GM21447 (cell line): Measurements from ENCODE around the gene MPDZ.

ENCODE experiments used
- ATAC-seq: cut with Tn5 transposase; IDR thresholded peaks from one replicate; pipeline ENCODE4 v1.9.1; 2021; ENCODE audit not compliant: unreplicated experiment

The MPDZ gene

GRCh38 chr9:13279284-13280141 lies at the start of gene MPDZ:
MPDZ (minus strand) TSS chr9:13279692; CDS start chr9:13250315, 29,377 bp downstream.
- ATAC-seq, result no peak

GRCh38 chr9:13324988-13325387 lies 45.5 kb upstream of the MPDZ start:
- no peak for ATAC-seq

GRCh38 chr9:13322828-13323550 lies 43.5 kb upstream of the MPDZ start:
- no peak for ATAC-seq

- no peak for ATAC-seq
Observed at GRCh38 chr9:13318027-13318426, 38.5 kb upstream of the MPDZ start.

- no peak for ATAC-seq
Observed at GRCh38 chr9:13296972-13297371, 17.5 kb upstream of the MPDZ start.

GRCh38 chr9:13295556-13295955 lies 16.1 kb upstream of the MPDZ start:
- ATAC-seq, result no peak

- ATAC-seq, result no peak
Observed at GRCh38 chr9:13292782-13293181, 13.3 kb upstream of the MPDZ start.

- no peak for ATAC-seq
Observed at GRCh38 chr9:13292158-13292557, 12.7 kb upstream of the MPDZ start.

- ATAC-seq, result no peak
Observed at GRCh38 chr9:13291718-13292117, 12.2 kb upstream of the MPDZ start.

- no peak for ATAC-seq
Observed at GRCh38 chr9:13284011-13284410, 4.5 kb upstream of the MPDZ start.

GRCh38 chr9:13282998-13283397 lies 3.5 kb upstream of the MPDZ start:
- no peak for ATAC-seq

GRCh38 chr9:13281356-13282016 lies 2.0 kb upstream of the MPDZ start:
- no peak for ATAC-seq

- no peak for ATAC-seq
Observed at GRCh38 chr9:13278368-13279246, 885 bp downstream of the MPDZ start.

GRCh38 chr9:13278023-13278367 lies 1.5 kb downstream of the MPDZ start:
- ATAC-seq, result no peak

GRCh38 chr9:13274886-13275641 lies 4.4 kb downstream of the MPDZ start:
- no peak for ATAC-seq

GRCh38 chr9:13270734-13271133 lies 8.8 kb downstream of the MPDZ start:
- no peak for ATAC-seq

- no peak for ATAC-seq
Observed at GRCh38 chr9:13269589-13270452, 9.7 kb downstream of the MPDZ start.

- no peak for ATAC-seq
Observed at GRCh38 chr9:13268469-13268868, 11.0 kb downstream of the MPDZ start.

GRCh38 chr9:13267743-13268142 lies 11.7 kb downstream of the MPDZ start:
- no peak for ATAC-seq
